PC-3 (cell line): Measurements from ENCODE around the gene TRAK1.

ENCODE experiments used
- EZH2phosphoT487 ChIP-seq: fragments of 300-600 bp; sonication (generic); IDR thresholded peaks from 2 replicates; pipeline ENCODE4 v1.6.1; 2018; ENCODE audit warnings: mild to moderate bottlenecking, antibody characterized with exemption, low read length, borderline replicate concordance
- TF ChIP-seq, protein P1 (sequence below): fragments of 300-600 bp; sonication (generic); conservative IDR thresholded peaks from 2 replicates; pipeline ENCODE4 v1.5.1; 2017; ENCODE audit warnings: antibody characterized with exemption, low read depth, mild to moderate bottlenecking, low read length

DNA sequence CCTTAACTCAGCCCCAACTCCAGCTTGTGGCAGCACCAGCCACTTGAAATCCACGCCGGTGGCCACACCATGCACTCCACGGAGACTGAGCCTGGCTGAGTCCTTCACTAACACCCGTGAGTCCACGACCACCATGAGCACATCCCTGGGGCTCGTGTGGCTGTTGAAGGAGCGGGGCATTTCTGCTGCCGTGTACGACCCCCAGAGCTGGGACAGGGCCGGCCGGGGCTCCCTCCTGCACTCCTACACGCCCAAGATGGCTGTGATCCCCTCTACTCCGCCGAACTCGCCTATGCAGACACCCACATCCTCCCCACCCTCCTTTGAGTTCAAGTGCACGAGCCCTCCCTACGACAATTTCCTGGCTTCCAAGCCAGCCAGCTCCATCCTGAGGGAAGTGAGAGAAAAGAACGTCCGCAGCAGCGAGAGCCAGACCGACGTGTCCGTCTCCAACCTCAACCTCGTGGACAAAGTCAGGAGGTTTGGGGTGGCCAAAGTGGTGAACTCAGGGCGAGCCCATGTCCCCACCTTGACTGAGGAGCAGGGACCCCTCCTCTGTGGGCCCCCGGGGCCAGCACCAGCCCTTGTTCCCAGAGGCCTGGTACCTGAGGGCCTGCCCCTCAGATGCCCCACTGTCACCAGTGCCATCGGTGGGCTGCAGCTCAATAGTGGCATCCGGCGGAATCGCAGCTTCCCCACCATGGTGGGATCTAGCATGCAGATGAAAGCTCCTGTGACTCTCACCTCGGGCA is 132.0 kb downstream of the TRAK1 start:
- TF ChIP-seq, protein P1, sequence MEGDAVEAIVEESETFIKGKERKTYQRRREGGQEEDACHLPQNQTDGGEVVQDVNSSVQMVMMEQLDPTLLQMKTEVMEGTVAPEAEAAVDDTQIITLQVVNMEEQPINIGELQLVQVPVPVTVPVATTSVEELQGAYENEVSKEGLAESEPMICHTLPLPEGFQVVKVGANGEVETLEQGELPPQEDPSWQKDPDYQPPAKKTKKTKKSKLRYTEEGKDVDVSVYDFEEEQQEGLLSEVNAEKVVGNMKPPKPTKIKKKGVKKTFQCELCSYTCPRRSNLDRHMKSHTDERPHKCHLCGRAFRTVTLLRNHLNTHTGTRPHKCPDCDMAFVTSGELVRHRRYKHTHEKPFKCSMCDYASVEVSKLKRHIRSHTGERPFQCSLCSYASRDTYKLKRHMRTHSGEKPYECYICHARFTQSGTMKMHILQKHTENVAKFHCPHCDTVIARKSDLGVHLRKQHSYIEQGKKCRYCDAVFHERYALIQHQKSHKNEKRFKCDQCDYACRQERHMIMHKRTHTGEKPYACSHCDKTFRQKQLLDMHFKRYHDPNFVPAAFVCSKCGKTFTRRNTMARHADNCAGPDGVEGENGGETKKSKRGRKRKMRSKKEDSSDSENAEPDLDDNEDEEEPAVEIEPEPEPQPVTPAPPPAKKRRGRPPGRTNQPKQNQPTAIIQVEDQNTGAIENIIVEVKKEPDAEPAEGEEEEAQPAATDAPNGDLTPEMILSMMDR = no peak
- TF ChIP-seq EZH2phosphoT487 = no peak
